ENCODE data around the gene SOX21. TPM values are rescaled to one million over a fixed set of nuclear protein-coding genes. Genes with fewer than 3 reads are reported as not detected.

The SOX21 gene
- total RNA-seq, 1 donor from 2014 or later = 11.4 TPM

GRCh38 chr13:94710881-94711560, 1.3 kb downstream of the SOX21 start:
- Mint-ChIP-seq H3K9me3 (no peaks in the 10 kb centered on the region), H3K4me3 (peak overlapping the region; percentile 81), H3K4me1 (ENCODE audit: unreplicated experiment) (peaks cover 19% of the 10 kb centered on the region), H3K36me3 (no peaks in the 10 kb centered on the region), H3K27ac (peak overlapping the region; percentile 11), H3K27me3 (peaks cover 85% of the 10 kb centered on the region)
- DNase-seq (ENCODE audit: extremely low spot score, unreplicated experiment) = peak; percentile 74
- TF ChIP-seq CTCF (conservative IDR thresholded peaks at IDR 0.05) = peak; percentile 68

DNA sequence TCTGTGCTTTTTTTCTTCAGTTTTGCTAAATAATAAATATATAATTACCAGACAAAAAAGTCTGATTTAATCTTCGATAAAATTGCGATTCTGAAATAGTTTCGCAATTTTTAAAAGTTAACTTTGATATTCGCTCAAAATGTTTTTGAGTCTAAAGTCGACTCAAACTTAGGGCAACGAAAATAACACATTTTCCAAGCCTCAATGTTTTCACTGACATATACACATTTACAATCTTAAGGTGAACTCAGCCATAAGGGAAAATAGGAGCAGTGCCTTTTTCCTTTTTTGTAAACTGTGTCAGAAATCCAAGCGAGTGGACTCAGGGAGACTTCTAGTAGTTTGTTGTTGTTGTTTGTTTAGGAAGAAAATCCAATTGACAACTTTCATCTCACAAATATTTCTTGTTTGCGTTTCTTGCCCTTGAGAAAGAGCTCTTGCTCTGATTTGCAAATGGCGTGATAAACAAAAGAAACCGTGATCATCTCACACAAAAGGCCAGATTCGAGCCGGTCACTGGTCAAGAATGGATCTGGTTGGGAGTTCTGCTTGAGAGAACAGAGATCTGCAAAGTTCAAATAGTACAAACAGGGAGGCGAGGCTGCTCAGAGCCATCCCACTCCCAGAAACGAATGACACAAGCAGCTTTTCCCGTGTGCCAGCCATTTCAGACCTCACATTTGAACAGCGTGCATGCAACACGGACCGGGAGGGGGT, 2.1 kb downstream of the SOX21 start:
- no peaks in the 10 kb centered on the region for H3K36me3 Mint-ChIP-seq

GRCh38 chr13:94709001-94709834, 3.1 kb downstream of the SOX21 start:
- peaks cover 2% of the 10 kb centered on the region for H3K9me3 Mint-ChIP-seq
- no peaks in the 10 kb centered on the region for H3K36me3 Mint-ChIP-seq
- H3K4me1 Mint-ChIP-seq (ENCODE audit: unreplicated experiment) = peaks cover 17% of the 10 kb centered on the region
- no peak overlapping the region for H3K27ac Mint-ChIP-seq
- H3K4me3 Mint-ChIP-seq = peak overlapping the region; percentile 62
- no peak for DNase-seq (ENCODE audit: extremely low spot score, unreplicated experiment)
- no peak for TF ChIP-seq CTCF (conservative IDR thresholded peaks at IDR 0.05)
- peaks cover 85% of the 10 kb centered on the region for H3K27me3 Mint-ChIP-seq

More for the DNA sequence above, 2.1 kb downstream of the SOX21 start:
- Mint-ChIP-seq H3K9me3 (no peaks in the 10 kb centered on the region), H3K4me3 (peak overlapping the region; percentile 81), H3K4me1 (ENCODE audit: unreplicated experiment) (peaks cover 15% of the 10 kb centered on the region), H3K27ac (peak overlapping the region; percentile 11), H3K27me3 (peaks cover 85% of the 10 kb centered on the region)
- no peak for TF ChIP-seq CTCF (conservative IDR thresholded peaks at IDR 0.05)
- no peak for DNase-seq (ENCODE audit: extremely low spot score, unreplicated experiment)

GRCh38 chr13:94708031-94708859, 4.1 kb downstream of the SOX21 start:
- H3K27ac Mint-ChIP-seq = peak overlapping the region; percentile 71
- peak overlapping the region; percentile 88 for H3K4me3 Mint-ChIP-seq
- peaks cover 86% of the 10 kb centered on the region for H3K27me3 Mint-ChIP-seq
- H3K9me3 Mint-ChIP-seq = peaks cover 4% of the 10 kb centered on the region
- no peaks in the 10 kb centered on the region for H3K36me3 Mint-ChIP-seq
- peaks cover 26% of the 10 kb centered on the region for H3K4me1 Mint-ChIP-seq (ENCODE audit: unreplicated experiment)
- no peak for DNase-seq (ENCODE audit: extremely low spot score, unreplicated experiment)
- no peak for TF ChIP-seq CTCF (conservative IDR thresholded peaks at IDR 0.05)

Measured in type B pancreatic cell (in vitro differentiated cells).